ENCODE data around the gene SCYL1. TPM values are rescaled to one million over a fixed set of nuclear protein-coding genes. Genes with fewer than 3 reads are reported as not detected.

Gene SCYL1
- total and polyA plus RNA-seq, 3 experiments from 2014 or later, result 42.1 to 88.5 (median 85.1) TPM

- H3K9me3 Mint-ChIP-seq, result no peaks in the 10 kb centered on the region
- H3K4me1 Mint-ChIP-seq, result peaks cover 20 to 28% (median 22%) of the 10 kb centered on the region in 3 donors
- peak overlapping the region; percentile 82 to 94 (median 87) for H3K4me3 Mint-ChIP-seq
- Histone ChIP-seq H3K27ac (ENCODE audit: low read depth, low read length) (peak overlapping the region; percentile 44), H3K9me3 (ENCODE audit: low read length) (no peaks in the 10 kb centered on the region), H3K4me3 (ENCODE audit: low read length) (peak overlapping the region; percentile 74), H3K27me3 (ENCODE audit: insufficient read depth, low read length, poor library complexity, severe bottlenecking) (no peaks in the 10 kb centered on the region), H3K4me1 (ENCODE audit: insufficient read depth, low read length) (peaks cover 20% of the 10 kb centered on the region), H3K36me3 (ENCODE audit: insufficient read depth, low read length) (no peaks in the 10 kb centered on the region)
- H3K27ac Mint-ChIP-seq, result peak overlapping the region; percentile 70 to 93 (median 84)
- DNase-seq, result no peak
- ChIA-PET CTCF (interaction anchor here (0.7 to 12.4 kb wide), 26 partner anchors 8 to 174 kb away, joined by 3 to 258 read pairs (median 6); partner anchors contain the start of genes EHBP1L1, FAM89B, KCNK7 and LTBP3), POLR2A (interaction anchor here (0.6 to 2.9 kb wide), 19 partner anchors 10 to 510 kb away, joined by 3 to 34 read pairs (median 4); partner anchors contain the start of genes EHBP1L1, FAM89B, PCNX3 and RELA)
- no peaks in the 10 kb centered on the region for H3K27me3 Mint-ChIP-seq
- H3K36me3 Mint-ChIP-seq, result peaks cover 0 to 18% (median 0%) of the 10 kb centered on the region in 3 donors
Observed at GRCh38 chr11:65541093-65541982, 16.5 kb downstream of the SCYL1 start.

GRCh38 chr11:65542738-65543390 lies 18.0 kb downstream of the SCYL1 start:
- H3K4me1 ChIP-seq (ENCODE audit: insufficient read depth, low read length), result peaks cover 32% of the 10 kb centered on the region
- H3K36me3 ChIP-seq (ENCODE audit: insufficient read depth, low read length), result no peaks in the 10 kb centered on the region
- ChIA-PET CTCF (interaction anchor here (1.0 to 12.4 kb wide), 9 partner anchors 10 to 74 kb away, joined by 3 to 258 read pairs (median 36); partner anchors contain the start of genes FAM89B, KCNK7, LTBP3 and SCYL1), POLR2A (interaction anchor here (4.7 kb wide), 1 partner anchor 45 kb away, joined by 16 read pairs; no protein-coding TSS in a partner anchor)
- H3K9me3 Mint-ChIP-seq, result no peaks in the 10 kb centered on the region
- no peaks in the 10 kb centered on the region for H3K27me3 Mint-ChIP-seq
- peak overlapping the region in 1 of 7 donors; percentile 66 for H3K4me3 Mint-ChIP-seq
- no peak for DNase-seq
- no peak overlapping the region for H3K4me3 ChIP-seq (ENCODE audit: low read length)
- no peaks in the 10 kb centered on the region for H3K9me3 ChIP-seq (ENCODE audit: low read length)
- peak overlapping the region in 5 of 8 donors; percentile 11 to 81 (median 47) for H3K27ac Mint-ChIP-seq
- no peaks in the 10 kb centered on the region for H3K27me3 ChIP-seq (ENCODE audit: insufficient read depth, low read length, poor library complexity, severe bottlenecking)
- H3K36me3 Mint-ChIP-seq, result peaks cover 0 to 9% (median 0%) of the 10 kb centered on the region in 3 donors
- H3K4me1 Mint-ChIP-seq, result peaks cover 26 to 38% (median 35%) of the 10 kb centered on the region in 3 donors
- H3K27ac ChIP-seq (ENCODE audit: low read depth, low read length), result no peak overlapping the region

- no peaks in the 10 kb centered on the region for H3K27me3 ChIP-seq (ENCODE audit: insufficient read depth, low read length, poor library complexity, severe bottlenecking)
- H3K4me1 ChIP-seq (ENCODE audit: insufficient read depth, low read length), result peaks cover 46% of the 10 kb centered on the region
- H3K9me3 Mint-ChIP-seq, result no peaks in the 10 kb centered on the region
- peaks cover 39 to 52% (median 51%) of the 10 kb centered on the region in 3 donors for H3K4me1 Mint-ChIP-seq
- ChIA-PET POLR2A (interaction anchor here (0.7 to 4.7 kb wide), 7 partner anchors 17 to 130 kb away, joined by 3 to 16 read pairs (median 9); partner anchors contain the start of genes EHBP1L1, FAM89B and ZNRD2), CTCF (interaction anchor here (1.0 to 12.4 kb wide), 5 partner anchors 20 to 45 kb away, joined by 3 to 258 read pairs (median 8); partner anchors contain the start of genes FAM89B, KCNK7 and ZNRD2)
- H3K4me3 Mint-ChIP-seq, result peak overlapping the region; percentile 26 to 90 (median 68)
- H3K36me3 ChIP-seq (ENCODE audit: insufficient read depth, low read length), result no peaks in the 10 kb centered on the region
- peak overlapping the region; percentile 53 for H3K27ac ChIP-seq (ENCODE audit: low read depth, low read length)
- peak overlapping the region; percentile 86 to 97 (median 94) for H3K27ac Mint-ChIP-seq
- no peaks in the 10 kb centered on the region for H3K9me3 ChIP-seq (ENCODE audit: low read length)
- no peak for DNase-seq
- H3K4me3 ChIP-seq (ENCODE audit: low read length), result peak overlapping the region; percentile 14
- peaks cover 1 to 10% (median 3%) of the 10 kb centered on the region in 3 donors for H3K36me3 Mint-ChIP-seq
- no peaks in the 10 kb centered on the region for H3K27me3 Mint-ChIP-seq
Observed at GRCh38 chr11:65545853-65546216, 21.0 kb downstream of the SCYL1 start.

- H3K9me3 Mint-ChIP-seq, result no peaks in the 10 kb centered on the region
- H3K27me3 Mint-ChIP-seq, result no peaks in the 10 kb centered on the region
- Histone ChIP-seq H3K9me3 (ENCODE audit: low read length) (no peaks in the 10 kb centered on the region), H3K4me1 (ENCODE audit: insufficient read depth, low read length) (peaks cover 42% of the 10 kb centered on the region), H3K36me3 (ENCODE audit: insufficient read depth, low read length) (no peaks in the 10 kb centered on the region), H3K27ac (ENCODE audit: low read depth, low read length) (peak overlapping the region; percentile 53), H3K4me3 (ENCODE audit: low read length) (peak overlapping the region; percentile 54), H3K27me3 (ENCODE audit: insufficient read depth, low read length, poor library complexity, severe bottlenecking) (no peaks in the 10 kb centered on the region)
- ChIA-PET CTCF (interaction anchor here (0.8 to 12.4 kb wide), 7 partner anchors 10 to 217 kb away, joined by 3 to 258 read pairs (median 4); partner anchors contain the start of genes FAM89B, KCNK7 and ZNRD2), POLR2A (interaction anchor here (0.6 to 4.7 kb wide), 13 partner anchors 11 to 271 kb away, joined by 3 to 16 read pairs (median 4); partner anchors contain the start of genes EHBP1L1, FAM89B, MALAT1 and ZNRD2)
- peak overlapping the region; percentile 68 to 90 (median 83) for H3K4me3 Mint-ChIP-seq
- H3K36me3 Mint-ChIP-seq, result peaks cover 1 to 12% (median 3%) of the 10 kb centered on the region in 3 donors
- peak overlapping the region; percentile 86 to 97 (median 94) for H3K27ac Mint-ChIP-seq
- peak; percentile 98 to 99 (median 99) for DNase-seq
- peaks cover 38 to 49% (median 48%) of the 10 kb centered on the region in 3 donors for H3K4me1 Mint-ChIP-seq
Observed at GRCh38 chr11:65546217-65546958, 21.5 kb downstream of the SCYL1 start.

GRCh38 chr11:65547446-65548125 lies 22.7 kb downstream of the SCYL1 start:
- peak overlapping the region; percentile 66 to 96 (median 90) for H3K27ac Mint-ChIP-seq

GRCh38 chr11:65548395-65548794 lies 23.5 kb downstream of the SCYL1 start:
- Histone ChIP-seq H3K9me3 (ENCODE audit: low read length) (no peaks in the 10 kb centered on the region), H3K4me3 (ENCODE audit: low read length) (no peak overlapping the region), H3K27me3 (ENCODE audit: insufficient read depth, low read length, poor library complexity, severe bottlenecking) (no peaks in the 10 kb centered on the region), H3K27ac (ENCODE audit: low read depth, low read length) (no peak overlapping the region), H3K36me3 (ENCODE audit: insufficient read depth, low read length) (no peaks in the 10 kb centered on the region), H3K4me1 (ENCODE audit: insufficient read depth, low read length) (peaks cover 55% of the 10 kb centered on the region)
- peak overlapping the region; percentile 66 to 94 (median 88) for H3K27ac Mint-ChIP-seq
- H3K4me1 Mint-ChIP-seq, result peaks cover 47 to 63% (median 56%) of the 10 kb centered on the region in 3 donors
- no peaks in the 10 kb centered on the region for H3K9me3 Mint-ChIP-seq
- H3K4me3 Mint-ChIP-seq, result peak overlapping the region; percentile 45 to 83 (median 55)
- H3K36me3 Mint-ChIP-seq, result peaks cover 3 to 19% (median 11%) of the 10 kb centered on the region in 3 donors
- DNase-seq, result no peak
- no peaks in the 10 kb centered on the region for H3K27me3 Mint-ChIP-seq
- CTCF ChIA-PET, result interaction anchor here (0.8 to 5.7 kb wide), 4 partner anchors 8 to 39 kb away, joined by 3 to 35 read pairs (median 6); partner anchors contain the start of genes FAM89B and ZNRD2
- POLR2A ChIA-PET, result interaction anchor here (0.6 to 0.9 kb wide), 2 partner anchors 9 to 24 kb away, joined by 3 read pairs; partner anchors contain the start of gene SCYL1

More at GRCh38 chr11:65547446-65548125, 22.7 kb downstream of the SCYL1 start:
- no peaks in the 10 kb centered on the region for H3K9me3 Mint-ChIP-seq
- Histone ChIP-seq H3K27ac (ENCODE audit: low read depth, low read length) (peak overlapping the region; percentile 9), H3K4me1 (ENCODE audit: insufficient read depth, low read length) (peaks cover 49% of the 10 kb centered on the region), H3K36me3 (ENCODE audit: insufficient read depth, low read length) (no peaks in the 10 kb centered on the region), H3K4me3 (ENCODE audit: low read length) (peak overlapping the region; percentile 54), H3K9me3 (ENCODE audit: low read length) (no peaks in the 10 kb centered on the region), H3K27me3 (ENCODE audit: insufficient read depth, low read length, poor library complexity, severe bottlenecking) (no peaks in the 10 kb centered on the region)
- peaks cover 3 to 19% (median 10%) of the 10 kb centered on the region in 3 donors for H3K36me3 Mint-ChIP-seq
- peak overlapping the region; percentile 47 to 90 (median 83) for H3K4me3 Mint-ChIP-seq
- CTCF ChIA-PET, result interaction anchor here (1.0 to 12.4 kb wide), 6 partner anchors 9 to 43 kb away, joined by 3 to 258 read pairs (median 6); partner anchors contain the start of genes FAM89B, KCNK7 and ZNRD2
- POLR2A ChIA-PET, result interaction anchor here (0.6 to 4.7 kb wide), 5 partner anchors 12 to 40 kb away, joined by 3 to 16 read pairs (median 9); partner anchors contain the start of gene ZNRD2
- H3K4me1 Mint-ChIP-seq, result peaks cover 45 to 55% (median 53%) of the 10 kb centered on the region in 3 donors
- no peaks in the 10 kb centered on the region for H3K27me3 Mint-ChIP-seq
- peak; percentile 50 to 75 (median 55) for DNase-seq

All from CD8-positive, alpha-beta memory T cell (primary cell).